Measurements from ENCODE around the gene POLR1E.

DNA sequence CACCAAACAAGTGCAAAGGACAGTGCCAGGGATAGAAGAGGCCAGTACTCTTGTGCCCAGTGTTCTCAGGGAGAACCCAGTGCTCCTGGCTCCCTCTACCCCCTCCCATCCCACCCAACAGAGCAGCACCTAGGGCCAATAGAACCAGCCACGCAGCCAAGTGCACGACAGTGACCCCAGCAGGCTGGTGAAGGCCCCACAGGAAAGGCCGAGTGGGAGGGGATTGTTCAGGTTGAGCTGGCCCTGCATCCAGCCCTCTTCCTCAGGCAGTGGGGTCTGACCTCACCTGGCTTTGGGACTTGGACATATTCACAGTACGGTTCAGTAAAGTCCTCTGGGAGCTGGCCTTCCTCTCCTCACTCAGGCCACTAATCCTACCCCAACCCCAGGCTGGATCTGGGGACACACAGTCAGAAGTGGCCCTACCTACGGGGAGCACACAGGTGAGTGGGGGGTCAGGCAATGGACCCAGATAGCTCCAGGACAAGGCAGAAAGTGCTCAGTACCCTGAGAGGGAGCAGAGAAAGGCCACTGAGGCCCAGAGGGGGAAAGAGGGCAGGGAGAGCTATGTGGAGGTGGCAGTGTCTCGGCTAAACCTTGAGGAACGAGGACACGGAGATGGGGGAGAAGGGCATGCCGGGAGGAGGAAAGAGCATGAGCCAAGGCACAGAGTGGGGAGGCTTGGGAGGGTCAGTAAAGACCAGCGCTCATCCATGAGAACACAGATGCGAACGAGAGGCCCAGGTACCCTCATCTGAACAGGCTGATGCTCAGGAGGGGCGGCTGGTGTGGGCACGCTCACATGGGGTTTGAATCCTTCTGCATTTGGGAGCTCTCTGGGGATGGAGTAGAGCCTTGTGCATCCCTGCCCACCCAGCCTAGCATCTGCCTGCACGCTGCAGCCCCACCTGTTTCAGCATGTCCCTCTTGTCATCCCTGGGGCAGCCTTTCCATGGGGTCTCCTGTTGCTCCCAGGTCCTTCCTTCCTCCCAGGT is 25.6 kb downstream of the POLR1E start:
- TF ChIP-seq, protein P1, sequence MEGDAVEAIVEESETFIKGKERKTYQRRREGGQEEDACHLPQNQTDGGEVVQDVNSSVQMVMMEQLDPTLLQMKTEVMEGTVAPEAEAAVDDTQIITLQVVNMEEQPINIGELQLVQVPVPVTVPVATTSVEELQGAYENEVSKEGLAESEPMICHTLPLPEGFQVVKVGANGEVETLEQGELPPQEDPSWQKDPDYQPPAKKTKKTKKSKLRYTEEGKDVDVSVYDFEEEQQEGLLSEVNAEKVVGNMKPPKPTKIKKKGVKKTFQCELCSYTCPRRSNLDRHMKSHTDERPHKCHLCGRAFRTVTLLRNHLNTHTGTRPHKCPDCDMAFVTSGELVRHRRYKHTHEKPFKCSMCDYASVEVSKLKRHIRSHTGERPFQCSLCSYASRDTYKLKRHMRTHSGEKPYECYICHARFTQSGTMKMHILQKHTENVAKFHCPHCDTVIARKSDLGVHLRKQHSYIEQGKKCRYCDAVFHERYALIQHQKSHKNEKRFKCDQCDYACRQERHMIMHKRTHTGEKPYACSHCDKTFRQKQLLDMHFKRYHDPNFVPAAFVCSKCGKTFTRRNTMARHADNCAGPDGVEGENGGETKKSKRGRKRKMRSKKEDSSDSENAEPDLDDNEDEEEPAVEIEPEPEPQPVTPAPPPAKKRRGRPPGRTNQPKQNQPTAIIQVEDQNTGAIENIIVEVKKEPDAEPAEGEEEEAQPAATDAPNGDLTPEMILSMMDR (optimal IDR thresholded peaks at IDR 0.05 in 1 of 3, IDR thresholded peaks at IDR 0.05 in 1 of 3, conservative IDR thresholded peaks at IDR 0.05 in 1 of 3; ENCODE audit: extremely low read depth in 1 of 3, insufficient read depth in 2 of 3, low read length in 3 of 3), result peak in 1 of 3 experiments; percentile 42
- TF ChIP-seq EZH2 (IDR thresholded peaks at IDR 0.05; ENCODE audit: low read length), result no peak

Measured in keratinocyte (primary cell).